GM10847 (cell line): Measurements from ENCODE around the gene UPK3A.

ENCODE experiments used
- POLR2A ChIP-seq: IDR thresholded peaks from 2 replicates; pipeline ENCODE4 v1.6.1; 2011; ENCODE audit not compliant: insufficient read length; ENCODE audit errors: extremely low read depth

Gene UPK3A

GRCh38 chr22:45323695-45324094, 38.9 kb downstream of the UPK3A start:
- no peak for TF ChIP-seq POLR2A

GRCh38 chr22:45324311-45324711, 39.6 kb downstream of the UPK3A start:
- TF ChIP-seq POLR2A, result no peak

GRCh38 chr22:45328822-45329529, 44.2 kb downstream of the UPK3A start:
- no peak for TF ChIP-seq POLR2A

- TF ChIP-seq POLR2A, result no peak
These were observed 44.8 kb downstream of the UPK3A start for GRCh38 chr22:45329530-45329936.

GRCh38 chr22:45330548-45330947, 45.8 kb downstream of the UPK3A start:
- no peak for TF ChIP-seq POLR2A

GRCh38 chr22:45331486-45331885, 46.7 kb downstream of the UPK3A start:
- TF ChIP-seq POLR2A, result no peak

GRCh38 chr22:45332001-45332400, 47.3 kb downstream of the UPK3A start:
- no peak for TF ChIP-seq POLR2A

GRCh38 chr22:45334068-45334467, 49.3 kb downstream of the UPK3A start:
- TF ChIP-seq POLR2A, result no peak

- TF ChIP-seq POLR2A, result no peak
These were observed 49.8 kb downstream of the UPK3A start for GRCh38 chr22:45334528-45334927.

GRCh38 chr22:45335021-45335818, 50.5 kb downstream of the UPK3A start:
- TF ChIP-seq POLR2A, result no peak

- no peak for TF ChIP-seq POLR2A
These were observed 51.2 kb downstream of the UPK3A start for GRCh38 chr22:45335854-45336522.

GRCh38 chr22:45336971-45337431, 52.3 kb downstream of the UPK3A start:
- TF ChIP-seq POLR2A, result no peak

GRCh38 chr22:45337536-45337935, 52.8 kb downstream of the UPK3A start:
- no peak for TF ChIP-seq POLR2A

GRCh38 chr22:45338795-45339194, 54.0 kb downstream of the UPK3A start:
- TF ChIP-seq POLR2A, result no peak

GRCh38 chr22:45340323-45340722, 55.6 kb downstream of the UPK3A start:
- TF ChIP-seq POLR2A, result no peak

GRCh38 chr22:45341498-45341897, 56.7 kb downstream of the UPK3A start:
- no peak for TF ChIP-seq POLR2A
